Astrocyte (in vitro differentiated cells and primary cell): Measurements from ENCODE around the gene DNAJB2. TPM values are rescaled to one million over a fixed set of nuclear protein-coding genes. Genes with fewer than 3 reads are reported as not detected.

Experiments
- DNase-seq: peaks from one replicate; pipeline ENCODE4 v3.0.0-alpha.2; 2010; ENCODE audit warnings: low read depth
- FAIRE-seq: peaks from 2 replicates; lab custom pipeline; 2011; peaks lifted over from hg19 to GRCh38; lab: Jason Lieb, UNC
- H2AFZ ChIP-seq: 2 replicates; pipeline ENCODE4 v1.6.0; 2012; ENCODE audit warnings: low read depth, low read length, inconsistent platforms
- H3K27ac ChIP-seq: 2 replicates; pipeline ENCODE4 v1.5.1; 2011; ENCODE audit warnings: low read depth, low read length, inconsistent platforms
- H3K27me3 ChIP-seq: 2 replicates; pipeline ENCODE4 v1.6.0; 2011; ENCODE audit warnings: low read length, inconsistent platforms; ENCODE audit not compliant: insufficient read depth
- H3K36me3 ChIP-seq: 2 replicates; pipeline ENCODE4 v1.5.1; 2011; ENCODE audit warnings: low read length, inconsistent platforms; ENCODE audit not compliant: insufficient read depth
- H3K4me1 ChIP-seq: 2 replicates; pipeline ENCODE4 v1.5.1; 2011; ENCODE audit warnings: low read length, inconsistent platforms; ENCODE audit not compliant: insufficient read depth
- H3K4me2 ChIP-seq: 2 replicates; pipeline ENCODE4 v1.6.0; 2012; ENCODE audit warnings: low read length, inconsistent platforms
- H3K4me3 ChIP-seq: 2 replicates; pipeline ENCODE4 v1.5.1; 2011; ENCODE audit warnings: low read depth, mild to moderate bottlenecking, low read length, inconsistent platforms; ENCODE audit not compliant: insufficient read depth
- H3K79me2 ChIP-seq: 2 replicates; pipeline ENCODE4 v1.6.0; 2012; ENCODE audit warnings: mild to moderate bottlenecking, low read length, inconsistent platforms; ENCODE audit not compliant: insufficient read depth
- H3K9ac ChIP-seq: 2 replicates; pipeline ENCODE4 v1.6.0; 2012; ENCODE audit warnings: mild to moderate bottlenecking, low read length, inconsistent platforms
- H3K9me3 ChIP-seq: 2 replicates; pipeline ENCODE4 v1.5.1; 2012; ENCODE audit warnings: low read depth, mild to moderate bottlenecking, low read length, inconsistent platforms; ENCODE audit not compliant: insufficient read depth
- H4K20me1 ChIP-seq: 2 replicates; pipeline ENCODE4 v1.6.0; 2012; ENCODE audit warnings: low read length, inconsistent platforms; ENCODE audit not compliant: insufficient read depth
- H3K27ac Mint-ChIP-seq: one replicate; pipeline ENCODE4 v1.8.0; 2021; ENCODE audit warnings: mild to moderate bottlenecking, mixed read lengths; ENCODE audit not compliant: unreplicated experiment
- H3K27me3 Mint-ChIP-seq: one replicate; pipeline ENCODE4 v1.8.0; 2021; ENCODE audit warnings: low read depth, mixed read lengths; ENCODE audit not compliant: unreplicated experiment
- H3K36me3 Mint-ChIP-seq: one replicate; pipeline ENCODE4 v1.8.0; 2021; ENCODE audit warnings: low read depth, mixed read lengths; ENCODE audit not compliant: unreplicated experiment
- H3K4me1 Mint-ChIP-seq: one replicate; pipeline ENCODE4 v1.8.0; 2021; ENCODE audit warnings: low read depth, mixed read lengths; ENCODE audit not compliant: unreplicated experiment
- H3K4me3 Mint-ChIP-seq: one replicate; pipeline ENCODE4 v1.8.0; 2021; ENCODE audit warnings: mild to moderate bottlenecking, moderate library complexity, mixed read lengths; ENCODE audit not compliant: unreplicated experiment
- H3K9me3 Mint-ChIP-seq: one replicate; pipeline ENCODE4 v1.8.0; 2021; ENCODE audit warnings: mild to moderate bottlenecking, mixed read lengths; ENCODE audit not compliant: unreplicated experiment
- CTCF ChIP-seq: IDR thresholded peaks from 2 replicates; pipeline ENCODE4 v1.5.1; 2011; ENCODE audit warnings: low read depth, mild to moderate bottlenecking, inconsistent platforms, low read length, moderate library complexity; ENCODE audit not compliant: insufficient read depth
- EZH2 ChIP-seq: IDR thresholded peaks from 2 replicates; pipeline ENCODE4 v1.6.1; 2012; ENCODE audit warnings: mild to moderate bottlenecking, low read length, inconsistent platforms; ENCODE audit not compliant: insufficient read depth
- total RNA-seq: library from RNA; stranded (reverse); gene quantifications from 2 replicates; pipeline ENCODE4 v1.2.1, GENCODE V29; 2021

Gene DNAJB2
- total RNA-seq, 1 donor from 2014 or later, result 53.9 TPM

GRCh38 chr2:219298759-219299371, 19.7 kb downstream of the DNAJB2 start:
- H3K27me3 ChIP-seq, result peaks cover 3% of the 10 kb centered on the region
- Mint-ChIP-seq H3K36me3 (peaks cover 17% of the 10 kb centered on the region), H3K27ac (no peak overlapping the region), H3K9me3 (no peaks in the 10 kb centered on the region), H3K4me3 (no peak overlapping the region), H3K4me1 (peaks cover 11% of the 10 kb centered on the region), H3K27me3 (peaks cover 16% of the 10 kb centered on the region)
- H3K27ac ChIP-seq, result no peak overlapping the region
- no peaks in the 10 kb centered on the region for H3K79me2 ChIP-seq
- H3K4me3 ChIP-seq, result no peak overlapping the region
- TF ChIP-seq CTCF (peak; percentile 90), EZH2 (no peak)
- no peak overlapping the region for H2AFZ ChIP-seq
- peaks cover 8% of the 10 kb centered on the region for H3K4me1 ChIP-seq
- no peak overlapping the region for H3K9ac ChIP-seq
- H3K9me3 ChIP-seq, result no peaks in the 10 kb centered on the region
- H3K4me2 ChIP-seq, result no peak overlapping the region
- H3K36me3 ChIP-seq, result no peaks in the 10 kb centered on the region
- FAIRE-seq, result no peak
- DNase-seq, result peak; percentile 17
- no peaks in the 10 kb centered on the region for H4K20me1 ChIP-seq

DNA sequence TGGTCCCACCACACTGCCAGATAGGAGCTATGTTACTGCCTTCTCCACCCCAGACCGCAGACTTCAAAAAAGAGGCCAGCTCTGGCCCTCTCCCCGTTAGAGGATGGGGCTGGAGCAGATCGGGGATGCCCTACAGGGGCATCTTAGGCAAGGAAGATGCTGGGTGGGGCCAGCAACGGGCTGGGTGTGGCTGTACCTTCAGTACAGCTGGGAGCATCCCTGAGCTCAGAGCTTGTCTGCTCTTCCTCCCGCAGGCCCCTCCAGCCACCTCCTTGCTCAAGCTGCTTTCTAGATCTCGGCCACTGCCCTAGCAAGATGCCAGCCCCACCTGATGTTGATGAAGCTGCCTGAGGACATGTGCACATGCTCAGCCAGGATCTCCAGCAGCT, 20.2 kb downstream of the DNAJB2 start:
- DNase-seq (no peak), FAIRE-seq (no peak)
- Histone ChIP-seq H3K9me3 (no peaks in the 10 kb centered on the region), H3K79me2 (no peaks in the 10 kb centered on the region), H3K36me3 (no peaks in the 10 kb centered on the region), H3K9ac (no peak overlapping the region), H3K4me2 (no peak overlapping the region), H2AFZ (no peak overlapping the region), H3K4me1 (peaks cover 7% of the 10 kb centered on the region), H3K27ac (no peak overlapping the region), H3K4me3 (no peak overlapping the region), H4K20me1 (no peaks in the 10 kb centered on the region), H3K27me3 (peaks cover 3% of the 10 kb centered on the region)
- Mint-ChIP-seq H3K36me3 (peaks cover 17% of the 10 kb centered on the region), H3K27me3 (peaks cover 18% of the 10 kb centered on the region), H3K4me1 (peaks cover 11% of the 10 kb centered on the region), H3K27ac (no peak overlapping the region), H3K9me3 (no peaks in the 10 kb centered on the region), H3K4me3 (no peak overlapping the region)
- TF ChIP-seq CTCF (no peak), EZH2 (no peak)

DNA sequence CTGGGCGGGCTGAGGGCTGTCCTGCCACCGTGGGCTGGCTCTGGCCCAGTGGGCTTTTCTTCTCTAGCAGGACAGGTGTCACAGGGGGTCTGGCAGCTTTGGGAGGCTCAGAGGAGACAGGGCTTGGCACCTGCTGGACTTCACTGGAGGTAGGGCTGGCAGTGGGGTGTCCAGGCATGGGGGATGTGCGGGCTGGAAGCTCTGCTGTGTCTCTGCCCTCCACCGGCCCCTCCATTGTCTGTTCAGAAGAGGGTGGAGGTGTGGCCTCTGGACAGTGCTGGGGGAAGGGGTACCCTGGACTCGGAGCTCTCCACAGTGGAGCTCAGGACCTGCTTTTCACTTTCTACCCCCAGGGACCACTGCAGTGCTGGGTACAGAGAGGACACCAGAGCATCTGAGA, 20.9 kb downstream of the DNAJB2 start:
- peaks cover 3% of the 10 kb centered on the region for H3K27me3 ChIP-seq

More for the DNA sequence above, 20.9 kb downstream of the DNAJB2 start:
- FAIRE-seq (no peak), DNase-seq (no peak)
- Mint-ChIP-seq H3K4me3 (no peak overlapping the region), H3K27me3 (peaks cover 21% of the 10 kb centered on the region), H3K36me3 (peaks cover 17% of the 10 kb centered on the region), H3K27ac (no peak overlapping the region), H3K9me3 (no peaks in the 10 kb centered on the region), H3K4me1 (peaks cover 11% of the 10 kb centered on the region)
- Histone ChIP-seq H3K27ac (no peak overlapping the region), H3K9ac (no peak overlapping the region), H3K4me1 (peaks cover 2% of the 10 kb centered on the region), H3K9me3 (no peaks in the 10 kb centered on the region), H3K36me3 (no peaks in the 10 kb centered on the region), H3K79me2 (no peaks in the 10 kb centered on the region), H4K20me1 (no peaks in the 10 kb centered on the region), H3K4me2 (no peak overlapping the region), H2AFZ (no peak overlapping the region), H3K4me3 (no peak overlapping the region)
- TF ChIP-seq CTCF, result no peak
- TF ChIP-seq EZH2, result no peak
